ENCODE results near the gene ALG2.

- no peak for TF ChIP-seq CHD2 (IDR thresholded peaks at IDR 0.05; ENCODE audit: low read length, partially characterized antibody)
- TF ChIP-seq CTCF (IDR thresholded peaks at IDR 0.05): no peak
Measured at GRCh38 chr9:99257723-99258389, 36.1 kb upstream of the ALG2 start.
